Epithelial cell of esophagus (primary cell): ENCODE data around the gene FUBP1.
"Not testable (repeated sequence)": the region's sequence is repeated elsewhere in the genome, so short reads cannot be mapped to it uniquely, and the experiment has no call there.

Experiments
- DNase-seq: peaks from one replicate; pipeline ENCODE4 v3.0.0; 2010; ENCODE audit warnings: low read depth
- H3K4me3 ChIP-seq: 2 replicates; pipeline ENCODE4 v1.5.1; 2011; ENCODE audit warnings: mild to moderate bottlenecking, low read length, control low read depth
- CTCF ChIP-seq: IDR thresholded peaks from 2 replicates; pipeline ENCODE4 v1.5.1; 2011; ENCODE audit warnings: low read depth, mild to moderate bottlenecking, low read length, control low read depth, inconsistent platforms; ENCODE audit not compliant: insufficient read depth; ENCODE audit errors: missing control alignments

The FUBP1 gene

GRCh38 chr1:77987919-77988318 is 9.0 kb upstream of the FUBP1 start:
- H3K4me3 ChIP-seq: no peak overlapping the region
- DNase-seq: no peak
- TF ChIP-seq CTCF: no peak

- DNase-seq: no peak
- H3K4me3 ChIP-seq: no peak overlapping the region
- TF ChIP-seq CTCF: no peak
These were observed 7.9 kb upstream of the FUBP1 start for GRCh38 chr1:77986810-77987209.

GRCh38 chr1:77984629-77985028 is 5.8 kb upstream of the FUBP1 start:
- TF ChIP-seq CTCF: no peak
- DNase-seq: no peak
- H3K4me3 ChIP-seq: no peak overlapping the region

GRCh38 chr1:77983997-77984355 is 5.1 kb upstream of the FUBP1 start:
- no peak for DNase-seq
- TF ChIP-seq CTCF: no peak
- no peak overlapping the region for H3K4me3 ChIP-seq

- H3K4me3 ChIP-seq, DNase-seq: not testable (repeated sequence)
These were observed 4.6 kb upstream of the FUBP1 start for GRCh38 chr1:77983352-77983996.

- DNase-seq: peak; percentile 96
- H3K4me3 ChIP-seq: peak overlapping the region; percentile 91
- no peak for TF ChIP-seq CTCF
These were observed 441 bp downstream of the FUBP1 start for GRCh38 chr1:77978293-77978968.

- DNase-seq: no peak
- no peak for TF ChIP-seq CTCF
These were observed 931 bp downstream of the FUBP1 start for GRCh38 chr1:77977989-77978292.

More at GRCh38 chr1:77977989-77978292, 931 bp downstream of the FUBP1 start:
- peak overlapping the region; percentile 91 for H3K4me3 ChIP-seq
